ENCODE data around the gene GTPBP2.

GRCh38 chr6:43628393-43629103, 516 bp downstream of the GTPBP2 start:
- TF ChIP-seq EZH2 (IDR thresholded peaks at IDR 0.05; ENCODE audit: borderline replicate concordance, low read length) (no peak), CTCF (IDR thresholded peaks at IDR 0.05; ENCODE audit: low read length) (peak; percentile 35; the same call in 1 of the 2 replicates)

Measured in OCI-LY1 (cell line).